Measurements from ENCODE around the gene SDK1.

Gene SDK1

DNA sequence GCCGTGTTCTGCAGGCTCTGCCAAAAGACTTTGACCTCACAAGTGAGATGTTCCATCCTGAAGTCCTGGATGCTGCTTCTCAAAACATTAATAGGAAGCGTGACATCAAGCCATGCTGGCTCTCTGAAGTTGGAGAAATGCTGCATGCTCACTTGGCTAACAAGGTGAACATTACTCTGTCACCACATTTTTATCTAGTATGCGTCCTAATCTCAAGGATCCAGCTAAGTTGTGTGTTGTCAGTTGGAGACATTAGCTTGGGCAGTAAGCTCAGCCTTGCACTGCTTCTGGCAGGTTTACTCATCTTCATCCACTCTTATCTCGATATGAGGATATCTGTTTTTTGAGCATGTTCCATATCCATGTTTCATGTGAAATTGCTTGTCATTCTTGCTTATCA, 165.2 kb downstream of the SDK1 start:
- DNase-seq = no peak

DNA sequence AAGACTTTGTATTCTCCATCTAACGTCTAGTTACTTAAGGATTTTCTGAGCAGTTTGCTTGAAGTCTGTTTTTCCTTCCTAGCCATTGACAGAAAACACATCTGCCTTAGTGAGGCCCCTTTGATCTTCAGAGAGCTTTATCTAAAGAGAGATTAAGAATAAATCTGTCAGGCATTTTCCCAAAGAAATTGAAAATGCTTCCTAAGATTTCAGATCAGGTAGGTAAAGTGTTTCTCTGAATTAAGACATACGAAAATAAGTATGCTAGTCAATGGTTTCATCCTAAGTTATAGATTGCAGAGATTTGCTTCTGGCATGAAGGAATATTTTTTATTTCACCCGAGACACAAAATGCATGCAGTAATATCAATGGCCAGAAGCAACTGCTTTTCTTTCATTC, 168.6 kb downstream of the SDK1 start:
- no peak for DNase-seq

DNA sequence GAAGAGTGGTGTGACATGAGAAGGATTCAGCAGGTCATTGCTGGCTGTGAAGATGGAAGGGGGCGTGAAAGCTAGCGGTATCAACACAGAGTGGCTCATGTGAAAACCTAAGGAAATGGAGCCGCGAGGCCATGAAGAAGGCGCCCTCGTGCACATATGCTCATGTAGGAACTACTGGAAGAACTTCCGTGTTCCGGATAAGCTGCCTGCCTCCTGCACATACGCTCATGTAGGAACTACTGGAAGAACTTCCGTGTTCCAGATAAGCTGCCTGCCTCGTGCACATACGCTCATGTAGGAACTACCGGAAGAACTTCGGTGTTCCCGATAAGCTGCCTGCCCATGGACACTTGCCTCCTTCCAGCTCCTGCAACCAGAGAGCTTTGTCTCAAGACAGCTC, 179.1 kb downstream of the SDK1 start:
- DNase-seq = no peak

DNA sequence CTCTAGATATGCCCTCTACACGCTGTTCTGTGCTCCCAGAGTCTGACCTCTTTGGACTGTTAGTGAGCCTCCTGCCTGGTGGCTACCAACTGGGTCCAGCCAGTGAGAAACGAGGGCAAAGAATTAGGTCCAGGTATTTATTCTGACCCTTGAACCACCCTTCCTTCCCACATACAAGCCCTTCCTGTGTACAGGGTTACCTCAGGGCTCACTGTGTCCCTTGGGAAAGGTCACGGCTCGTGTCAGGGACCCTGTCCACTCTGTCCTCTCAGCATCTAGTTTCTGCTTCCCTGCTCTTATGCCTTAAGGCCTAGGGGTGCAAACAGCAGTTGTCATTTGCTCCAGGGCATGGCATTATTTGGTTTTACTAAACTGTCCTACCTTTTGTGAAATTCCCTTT, 180.4 kb downstream of the SDK1 start:
- DNase-seq = no peak

DNA sequence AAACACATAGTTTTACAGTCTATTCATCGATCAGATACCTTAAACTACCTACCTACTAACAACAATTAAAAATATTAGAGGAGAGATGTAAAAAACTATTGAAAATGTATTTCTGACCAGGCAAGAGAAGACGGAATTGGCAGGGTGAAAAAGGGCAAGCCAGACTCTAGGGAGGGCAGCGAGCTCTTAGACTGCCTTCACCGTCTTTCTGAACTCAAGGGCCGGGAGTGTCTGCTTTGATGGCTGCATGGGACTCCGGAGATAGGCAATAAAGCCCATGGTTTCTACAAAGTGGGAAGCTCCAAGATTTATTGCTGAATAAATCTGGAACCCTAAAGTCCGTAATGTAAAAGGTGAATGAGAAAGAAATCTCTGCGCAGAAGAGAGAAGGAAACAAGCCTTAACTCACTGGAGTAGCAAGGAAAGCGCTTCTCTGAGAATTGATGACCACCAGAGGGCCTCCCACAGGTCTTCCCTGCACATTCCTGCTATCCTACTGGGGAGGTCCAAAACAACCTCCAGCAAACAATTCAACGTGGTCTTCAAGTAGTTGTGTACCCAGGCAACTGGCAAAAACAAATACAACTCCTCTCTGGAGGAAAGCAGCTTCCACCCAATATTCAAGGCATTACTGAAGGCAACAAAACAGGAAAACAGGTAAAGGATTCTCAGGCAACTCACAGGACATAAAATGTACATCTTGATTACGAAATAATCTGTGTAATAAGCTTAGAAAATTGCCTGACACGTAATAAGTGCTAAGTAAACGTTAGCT, 181.3 kb downstream of the SDK1 start:
- no peak for DNase-seq

DNA sequence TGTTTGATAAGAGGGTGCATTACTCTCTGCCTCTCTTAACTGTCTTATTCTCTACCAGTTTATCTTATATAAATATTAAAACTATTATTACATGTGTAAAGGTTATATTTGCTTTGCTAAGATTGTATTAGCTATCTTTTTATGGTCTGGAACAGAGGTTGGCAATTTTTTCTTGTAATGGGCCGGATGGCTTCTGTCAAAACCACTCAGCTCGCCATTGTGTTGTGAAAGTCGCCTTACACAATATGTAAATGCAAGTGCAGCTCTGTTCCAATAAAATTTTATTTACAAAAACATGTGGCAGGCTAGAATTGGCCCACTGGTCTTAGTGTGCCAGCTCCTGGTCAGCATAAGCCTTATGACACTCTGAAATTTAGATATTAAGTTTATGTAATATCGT, 185.8 kb downstream of the SDK1 start:
- DNase-seq = no peak

DNA sequence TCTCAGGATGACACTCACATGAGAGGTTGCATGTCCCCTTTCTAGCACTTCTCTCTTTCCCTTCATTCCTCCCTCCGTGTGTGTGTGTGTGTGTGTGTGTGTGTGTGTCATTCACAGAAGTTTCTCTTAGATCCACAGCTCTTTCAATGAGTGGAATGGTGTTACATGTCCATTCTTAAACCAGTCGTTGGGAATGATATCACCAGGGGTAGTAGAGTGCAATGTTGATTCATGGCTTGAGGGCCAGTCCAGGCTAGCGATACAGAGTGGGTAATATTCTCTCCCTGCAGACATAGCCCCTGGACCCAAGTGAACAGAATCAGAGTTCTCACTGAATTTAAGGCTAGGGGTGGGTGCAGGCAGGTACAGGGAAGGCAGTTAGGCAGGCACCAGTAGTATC, 187.8 kb downstream of the SDK1 start:
- no peak for DNase-seq

DNA sequence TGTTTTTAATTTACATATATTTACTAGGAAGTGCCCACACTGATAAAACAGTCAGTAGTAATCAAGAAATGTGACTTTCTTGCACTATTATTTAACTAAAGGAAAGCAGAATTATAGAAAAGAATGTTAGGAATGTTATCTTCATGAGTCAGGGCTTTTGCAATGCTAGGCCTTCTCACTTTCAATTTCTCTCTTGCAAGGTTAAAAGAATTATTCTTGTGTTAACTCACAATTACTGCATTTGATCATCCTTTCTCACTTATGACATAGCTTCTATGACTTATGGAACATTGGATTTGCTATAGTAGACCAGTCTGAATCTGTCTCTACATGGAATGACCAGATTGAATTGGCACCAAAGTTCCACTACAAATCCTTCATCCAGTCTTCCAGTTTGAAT, 192.4 kb downstream of the SDK1 start:
- DNase-seq = no peak

DNA sequence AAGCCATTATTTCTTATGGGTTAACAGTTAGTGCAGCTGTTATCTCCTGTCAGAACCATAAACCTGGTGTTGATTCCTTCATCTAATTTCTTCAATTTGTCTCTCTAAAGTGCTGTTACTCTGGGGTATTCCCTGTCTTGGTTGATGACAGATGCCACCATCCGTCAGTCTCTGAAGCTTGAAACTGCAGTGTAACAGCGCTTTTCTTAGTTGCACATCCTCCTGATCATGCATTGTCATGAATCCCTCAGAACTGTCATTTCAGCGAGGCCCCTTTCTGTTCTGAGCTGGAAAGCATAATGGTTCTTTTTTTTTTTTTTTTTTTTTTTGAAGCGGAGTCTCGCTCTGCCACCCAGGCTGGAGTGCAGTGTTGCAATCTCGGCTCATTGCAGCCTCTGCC, 193.9 kb downstream of the SDK1 start:
- no peak for DNase-seq

DNA sequence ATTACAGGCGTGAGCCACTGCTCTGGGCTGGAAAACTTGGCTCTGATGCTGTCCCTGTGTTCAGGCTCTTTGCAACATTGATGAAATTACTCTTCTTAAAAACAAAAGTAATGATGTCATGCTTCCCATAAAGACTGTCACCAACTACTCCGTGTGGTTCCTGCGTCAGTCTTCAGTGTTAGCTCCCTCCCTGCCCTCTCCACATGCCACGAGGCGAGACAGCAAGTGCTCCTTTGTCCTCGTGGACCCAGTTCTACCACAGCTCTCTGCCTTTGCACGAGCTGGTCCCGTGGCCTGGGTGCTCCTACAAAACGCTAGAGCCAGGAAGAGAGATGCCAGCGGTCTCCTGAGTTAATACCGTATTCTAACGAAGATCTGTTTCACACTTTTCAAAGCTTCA, 194.5 kb downstream of the SDK1 start:
- DNase-seq = no peak

DNA sequence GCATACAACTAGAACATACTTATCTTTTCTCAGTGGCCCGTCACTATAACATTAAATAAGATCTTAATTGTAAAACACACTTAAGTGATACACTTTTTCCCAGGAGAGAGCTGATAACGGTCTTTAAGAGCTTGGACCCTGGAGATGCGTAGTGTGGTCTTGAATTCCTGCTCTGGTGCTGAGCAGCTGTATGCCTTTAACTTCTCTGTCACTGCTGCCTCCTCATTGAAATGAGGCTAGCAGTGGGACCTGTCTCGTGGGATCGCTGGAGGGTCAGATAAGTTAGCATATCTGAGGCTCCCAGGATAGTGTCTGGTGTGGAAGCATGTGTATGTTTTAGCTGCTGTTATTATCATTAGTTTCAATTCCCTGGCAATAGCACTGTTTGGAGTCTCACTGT, 194.9 kb downstream of the SDK1 start:
- no peak for DNase-seq

DNA sequence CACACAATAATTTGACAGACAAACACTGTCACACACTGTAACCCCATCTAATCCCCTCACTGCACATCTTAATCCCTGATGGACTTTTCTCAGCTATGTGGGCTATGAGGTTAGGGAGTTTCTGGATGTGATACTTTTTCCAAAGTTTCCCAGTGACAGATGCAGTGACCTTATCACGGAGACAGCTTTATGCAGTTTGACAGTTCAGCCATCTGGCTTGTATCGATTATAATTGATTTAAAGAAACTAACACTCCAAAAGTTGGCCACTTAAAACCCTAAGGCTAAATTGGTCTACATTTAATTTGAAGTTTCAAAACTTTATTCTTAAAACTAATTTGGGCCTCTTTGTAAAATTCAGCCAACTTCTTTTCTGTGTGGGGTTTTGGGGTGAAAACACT, 196.7 kb downstream of the SDK1 start:
- DNase-seq = no peak

DNA sequence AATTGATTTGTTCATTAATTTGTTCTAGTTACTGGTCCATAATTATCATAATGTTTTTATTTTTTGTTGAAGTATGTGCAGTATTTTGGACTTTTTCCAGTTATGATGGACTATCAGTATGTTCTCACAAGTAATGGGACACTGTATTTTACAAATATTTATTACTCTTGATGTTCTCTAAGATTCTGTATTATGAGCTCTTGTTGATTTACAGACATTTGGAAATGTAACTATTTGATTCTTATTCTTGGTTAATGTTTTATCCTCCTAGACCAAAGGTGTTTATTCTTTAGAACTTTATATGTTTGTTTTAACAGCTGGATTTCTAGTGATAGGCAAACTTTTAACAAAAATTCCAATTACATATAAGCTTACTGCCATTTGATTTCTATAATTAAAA, 200.6 kb downstream of the SDK1 start:
- DNase-seq = no peak

DNA sequence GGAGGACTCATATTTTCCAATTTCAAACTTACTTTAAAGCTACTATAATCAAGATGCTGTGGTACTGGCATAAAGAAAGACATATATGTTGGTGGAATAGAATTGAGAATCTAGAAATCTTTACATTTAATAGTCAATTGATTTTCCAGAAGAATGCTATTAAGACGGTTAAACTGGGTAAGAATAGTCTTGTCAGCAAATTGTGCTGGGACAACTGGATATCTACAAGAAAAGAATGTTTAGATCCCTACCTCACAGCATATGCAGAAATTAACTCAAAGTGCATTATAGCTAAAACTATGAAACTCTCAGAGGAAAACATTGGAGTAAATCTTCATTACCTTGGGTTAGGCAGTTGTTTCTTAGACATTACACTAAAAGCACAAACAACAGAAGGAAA, 203.3 kb downstream of the SDK1 start:
- no peak for DNase-seq

DNA sequence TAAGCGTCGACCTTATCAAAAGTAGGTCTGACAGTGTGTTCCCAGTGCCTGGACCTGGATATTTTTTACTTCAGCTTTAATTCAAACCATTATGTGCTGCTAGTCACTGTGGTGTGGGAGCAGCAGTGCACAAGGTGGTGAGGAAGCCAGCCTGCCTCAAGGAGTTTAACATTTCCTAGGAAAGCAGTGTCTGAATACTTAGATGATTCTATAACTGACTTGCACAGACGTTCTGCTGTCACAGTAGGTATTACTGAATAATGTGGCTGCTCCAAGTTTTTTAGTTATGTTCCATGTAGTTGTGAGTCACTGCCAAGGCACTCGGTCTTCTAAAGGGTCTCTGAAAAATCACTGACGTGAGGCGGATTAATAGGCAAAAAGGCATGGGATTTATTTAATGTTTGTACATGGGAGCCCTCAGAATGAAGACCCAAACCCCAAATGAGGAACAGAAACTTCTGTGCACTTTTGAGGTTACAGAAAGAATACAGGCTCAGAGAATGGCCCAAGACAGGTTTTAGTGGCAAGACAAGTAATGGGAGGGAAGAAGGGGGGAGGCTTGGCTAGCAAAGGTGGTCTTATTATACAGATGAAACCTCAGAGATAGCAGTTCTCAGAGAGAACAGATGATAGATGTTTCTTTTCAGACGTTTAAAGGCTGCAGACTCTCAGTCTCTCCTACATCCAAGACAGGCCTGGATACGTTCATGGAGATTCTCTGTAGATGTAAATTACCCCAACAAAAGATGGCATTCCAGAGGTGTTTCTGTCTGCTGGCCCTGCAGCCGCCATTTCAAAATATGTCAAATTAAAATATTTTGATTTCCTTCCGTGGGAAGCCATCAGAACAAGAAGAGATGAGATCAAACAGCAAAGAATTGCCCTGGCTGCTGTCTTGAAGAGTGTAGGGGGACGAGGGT, 209.3 kb downstream of the SDK1 start:
- no peak for DNase-seq

DNA sequence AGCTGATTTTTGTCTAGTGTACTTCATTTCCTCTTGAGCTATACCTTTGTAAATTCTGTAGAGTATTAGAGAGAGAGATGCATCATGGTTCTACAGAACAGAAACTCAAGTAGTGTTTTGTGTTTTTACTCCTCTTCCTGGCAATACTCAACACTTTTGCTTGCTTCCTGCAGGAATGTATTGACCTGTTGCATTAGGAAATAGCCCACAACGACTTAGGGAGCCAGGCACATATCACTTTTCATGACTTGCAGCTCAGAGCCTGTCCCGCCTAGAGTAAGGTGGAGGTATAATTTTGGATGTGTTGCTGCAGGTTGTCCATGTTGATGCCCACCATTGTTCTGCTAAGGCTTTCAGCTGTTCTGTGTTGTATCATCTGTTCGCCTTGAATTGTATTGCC, 216.3 kb downstream of the SDK1 start:
- no peak for DNase-seq

DNA sequence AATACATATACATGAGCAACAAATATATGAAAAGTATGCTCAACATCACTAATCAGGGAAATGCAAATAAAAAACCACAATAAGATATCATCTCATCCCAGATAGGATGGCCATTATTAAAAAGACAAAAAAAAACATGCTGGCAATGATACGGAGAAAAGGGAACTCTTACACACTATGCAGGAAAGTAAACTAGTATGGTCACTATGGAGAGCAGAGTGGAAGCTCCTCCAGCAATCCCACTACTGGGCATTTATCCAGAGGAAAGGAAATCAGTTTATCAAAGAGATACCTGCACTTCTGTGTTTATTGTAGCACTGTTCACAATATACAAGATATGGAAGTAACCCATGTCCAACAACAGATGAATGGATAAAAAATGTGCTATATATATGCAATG, 217.5 kb downstream of the SDK1 start:
- DNase-seq = no peak

DNA sequence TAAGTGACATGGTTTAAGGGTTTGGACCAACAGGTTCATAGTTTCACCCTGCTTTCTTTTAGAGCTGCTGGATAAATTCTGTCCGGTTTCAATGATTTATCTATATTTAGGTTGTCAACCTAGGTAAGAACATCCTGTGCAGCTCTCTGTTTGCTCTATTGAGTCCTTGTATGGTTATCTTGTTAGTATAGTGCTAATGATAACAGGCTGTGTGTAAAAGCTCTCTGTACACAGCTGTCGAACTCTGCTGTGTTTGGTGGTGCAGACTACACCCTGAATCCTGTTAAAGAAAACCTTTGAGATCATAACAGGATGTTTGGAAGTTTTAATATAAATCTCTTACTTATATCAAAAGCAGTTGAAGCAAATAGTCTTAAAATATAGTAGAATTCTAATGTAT, 219.2 kb downstream of the SDK1 start:
- no peak for DNase-seq

DNA sequence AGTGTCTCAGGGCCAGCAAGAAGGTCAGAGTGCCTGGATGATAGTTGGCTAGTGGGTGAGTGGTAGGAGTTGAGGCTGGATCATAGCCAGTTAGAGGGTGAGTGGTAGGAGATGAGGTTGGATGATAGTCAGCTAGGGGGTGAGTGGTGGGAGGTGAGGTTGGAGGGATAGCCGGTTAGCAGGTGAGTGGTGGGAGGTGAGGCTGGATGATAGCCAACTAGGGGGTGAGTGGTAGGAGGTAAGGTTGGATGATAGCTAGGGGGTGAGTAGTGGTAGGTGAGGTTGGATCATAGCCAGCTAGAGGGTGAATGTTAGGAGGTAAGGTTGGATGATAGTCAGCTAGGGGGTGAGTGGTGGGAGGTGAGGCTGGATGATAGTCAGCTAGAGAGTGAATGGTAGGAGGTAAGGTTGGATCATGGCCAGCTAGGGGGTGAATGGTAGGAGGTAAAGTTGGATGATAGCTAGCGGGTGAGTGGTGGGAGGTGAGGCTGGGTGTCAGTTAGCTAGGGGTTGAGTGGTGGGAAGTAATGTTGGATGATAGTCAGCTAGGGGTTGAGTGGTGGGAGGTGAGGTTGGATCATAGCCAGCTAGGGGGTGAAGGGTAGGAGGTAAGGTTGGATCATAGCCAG, 226.6 kb downstream of the SDK1 start:
- DNase-seq = no peak

DNA sequence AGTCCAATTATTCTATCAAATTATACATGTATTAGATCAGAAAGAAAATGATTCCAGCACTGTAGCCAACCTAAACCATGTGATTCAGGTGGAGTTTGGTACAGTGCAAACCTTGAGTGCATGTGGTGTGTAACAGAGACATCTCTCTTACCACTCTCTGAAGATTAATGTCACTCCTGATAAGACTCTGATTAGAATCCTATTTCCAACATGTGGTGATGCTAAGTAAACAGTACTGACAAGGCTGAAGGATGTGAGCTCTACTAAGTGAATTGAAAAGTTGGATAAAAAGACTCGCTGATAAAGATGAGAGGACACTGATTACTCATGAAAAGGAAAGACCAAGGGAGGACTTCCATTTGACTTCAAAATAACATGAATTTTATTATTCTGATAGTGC, 232.0 kb downstream of the SDK1 start:
- DNase-seq = no peak

DNA sequence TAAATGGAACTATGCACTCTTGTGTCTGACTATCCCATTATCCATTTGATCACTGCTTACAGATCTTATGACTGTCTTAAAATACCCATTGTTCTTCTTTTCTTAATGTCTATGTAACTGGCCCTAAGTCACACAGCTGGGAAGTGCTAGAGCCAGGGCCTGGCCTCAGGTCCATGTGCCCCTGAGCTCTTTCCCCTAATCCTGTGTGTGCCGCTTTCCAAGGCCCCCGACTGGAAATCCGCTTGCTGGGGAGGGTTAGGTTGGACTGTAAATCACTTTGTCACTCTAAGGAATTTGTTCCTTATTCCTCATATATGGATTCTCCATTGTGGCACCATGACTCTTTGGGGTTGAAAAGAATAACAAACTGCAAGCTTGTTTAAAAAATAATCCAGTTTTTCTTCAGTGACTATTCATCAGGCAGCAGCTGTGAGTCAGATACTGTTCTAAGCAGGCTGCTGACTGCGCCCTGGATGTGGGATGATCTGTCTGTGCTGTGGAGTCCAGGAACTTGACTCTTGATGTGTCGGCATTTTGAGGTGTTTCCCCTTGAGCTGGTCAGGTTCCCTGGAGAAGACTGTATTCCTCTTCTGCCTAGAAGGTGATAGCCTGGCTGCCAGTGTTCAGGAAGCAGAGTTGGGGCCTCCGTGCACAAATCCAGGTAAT, 236.3 kb downstream of the SDK1 start:
- no peak for DNase-seq

DNA sequence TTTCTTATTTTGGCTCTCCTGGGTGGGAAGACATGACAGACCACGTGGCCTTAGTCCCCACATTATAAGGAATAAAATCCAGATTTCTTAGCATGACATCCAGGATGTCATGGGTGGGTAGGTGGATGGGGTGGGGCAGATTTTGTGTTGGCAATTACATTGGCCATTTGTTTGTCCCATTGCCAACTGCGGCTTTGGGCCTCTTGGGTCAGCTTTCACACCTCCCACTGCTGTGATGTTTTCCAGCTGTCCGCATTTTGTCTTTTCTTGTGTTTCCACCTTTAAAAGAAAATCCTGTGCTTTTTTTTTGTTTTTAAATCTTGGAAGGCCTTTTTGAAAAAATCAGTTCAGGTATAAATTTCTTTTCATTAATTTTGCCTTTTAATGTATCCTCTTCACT, 237.0 kb downstream of the SDK1 start:
- DNase-seq = no peak

DNA sequence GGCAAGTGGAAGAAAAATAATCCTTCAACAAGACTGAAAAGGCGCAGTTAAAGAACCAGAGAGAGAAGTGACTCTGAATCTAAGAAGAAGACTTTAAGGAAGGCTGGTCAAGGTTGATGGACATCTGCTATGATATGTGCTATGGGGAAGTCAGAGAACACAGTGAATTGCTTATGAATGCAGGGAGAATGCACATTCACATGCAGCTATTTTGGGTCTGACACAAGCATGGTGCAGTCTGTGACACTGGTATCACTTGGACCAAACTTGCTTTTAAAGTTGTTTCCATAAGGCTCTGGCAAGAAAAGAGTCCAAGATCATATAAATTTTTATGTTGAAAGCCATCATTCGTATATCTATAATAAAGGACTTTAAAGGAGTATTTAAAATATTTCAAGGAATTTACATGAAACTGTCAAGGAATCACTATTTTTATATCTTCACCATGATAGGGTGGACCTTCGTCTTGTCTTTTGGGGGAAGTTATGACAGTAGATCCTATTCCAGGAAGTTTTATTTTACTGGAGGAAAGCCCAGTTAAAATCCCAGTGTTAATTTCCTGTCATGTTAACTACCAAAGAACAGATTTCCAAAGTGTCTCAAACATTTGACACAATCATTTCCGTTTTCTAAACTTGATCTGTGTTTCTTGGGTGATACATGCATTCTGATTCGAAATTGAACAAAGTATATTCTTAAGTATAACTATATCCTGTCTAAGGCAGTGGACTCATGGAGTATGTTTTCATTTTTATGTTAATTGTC, 239.6 kb downstream of the SDK1 start:
- no peak for DNase-seq
